Measurements from ENCODE around the gene LY6G5C. TPM values are rescaled to one million over a fixed set of nuclear protein-coding genes. Genes with fewer than 3 reads are reported as not detected.

Gene LY6G5C
- total and polyA plus RNA-seq, 4 donors: 0.40 to 13.1 (median 5.9) TPM

DNA sequence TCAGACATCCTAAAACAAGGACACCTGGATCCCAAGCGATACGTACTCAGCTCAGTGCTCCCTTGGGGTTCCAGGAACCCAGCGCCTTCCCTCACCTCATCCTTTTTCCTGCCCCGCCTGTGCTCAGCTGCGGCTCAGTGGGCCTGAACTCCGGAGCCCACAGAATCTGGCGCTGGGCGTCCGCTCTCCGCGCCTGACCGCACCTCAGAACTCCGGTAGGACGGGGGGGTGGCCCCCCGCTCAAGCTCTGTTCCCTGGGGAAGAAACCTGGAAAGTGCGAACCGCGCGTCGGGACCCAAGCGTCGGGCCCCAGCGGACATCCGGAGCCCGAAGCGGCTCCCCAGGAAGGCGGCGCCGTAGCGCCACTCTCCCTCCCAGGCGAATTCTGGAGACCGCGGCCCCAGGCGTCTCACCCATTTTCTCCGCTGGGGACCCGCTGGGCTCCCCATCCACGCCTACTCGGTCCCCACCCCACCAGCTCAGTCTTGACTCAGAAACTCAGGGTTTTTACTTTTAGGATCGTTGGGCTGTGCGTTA lies 336 bp upstream of the LY6G5C start:
- peak overlapping the region; percentile 66 for H3K4me3 ChIP-seq (ENCODE audit: low read depth, low read length)
- DNase-seq (ENCODE audit: low read depth in 4 of 6, low spot score in 6 of 6): peak in 2 of 6 donors; percentile 30 to 61
- no peaks in the 10 kb centered on the region for H3K9me3 ChIP-seq (ENCODE audit: control insufficient read depth, insufficient read depth, low read length)
- H3K27ac ChIP-seq (ENCODE audit: low read depth, low read length): peak overlapping the region; percentile 86
- WGBS (ENCODE audit: insufficient coverage): 2% methylated on average over 36 of the region's 40 CpGs
- H3K27me3 ChIP-seq (ENCODE audit: control insufficient read depth, insufficient read depth, low read length): no peaks in the 10 kb centered on the region
- peaks cover 39% of the 10 kb centered on the region for H3K4me1 ChIP-seq (ENCODE audit: control insufficient read depth, insufficient read depth, low read length)
- peaks cover 23% of the 10 kb centered on the region for H3K36me3 ChIP-seq (ENCODE audit: control insufficient read depth, insufficient read depth, low read length)

DNA sequence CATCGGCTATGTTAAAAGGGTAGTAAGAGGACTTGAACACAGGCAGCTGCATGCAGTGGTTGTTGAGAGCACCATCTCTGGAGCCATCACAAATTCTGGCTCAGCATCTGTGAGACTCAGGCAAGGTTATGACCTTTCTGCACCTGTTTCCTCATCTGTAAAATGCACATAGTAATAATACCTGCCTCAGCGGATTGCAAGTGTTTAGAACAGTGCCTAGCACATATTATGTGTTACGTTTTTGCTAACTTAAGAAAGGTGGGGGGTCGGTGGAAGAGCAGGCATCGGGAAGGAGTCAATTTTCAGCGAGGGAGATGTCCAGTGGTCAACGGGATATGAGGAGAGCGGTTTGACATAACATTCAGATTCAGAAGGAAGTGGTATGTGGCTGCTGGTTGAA lies 2.9 kb downstream of the LY6G5C start:
- H3K36me3 ChIP-seq (ENCODE audit: control insufficient read depth, insufficient read depth, low read length): peaks cover 15% of the 10 kb centered on the region
- no peaks in the 10 kb centered on the region for H3K27me3 ChIP-seq (ENCODE audit: control insufficient read depth, insufficient read depth, low read length)
- no peak for DNase-seq (ENCODE audit: low read depth in 4 of 6, low spot score in 6 of 6)
- no peak overlapping the region for H3K27ac ChIP-seq (ENCODE audit: low read depth, low read length)
- WGBS (ENCODE audit: insufficient coverage): 74% methylated on average over 7 of the region's 8 CpGs
- H3K4me1 ChIP-seq (ENCODE audit: control insufficient read depth, insufficient read depth, low read length): peaks cover 29% of the 10 kb centered on the region
- no peaks in the 10 kb centered on the region for H3K9me3 ChIP-seq (ENCODE audit: control insufficient read depth, insufficient read depth, low read length)
- H3K4me3 ChIP-seq (ENCODE audit: low read depth, low read length): no peak overlapping the region

DNA sequence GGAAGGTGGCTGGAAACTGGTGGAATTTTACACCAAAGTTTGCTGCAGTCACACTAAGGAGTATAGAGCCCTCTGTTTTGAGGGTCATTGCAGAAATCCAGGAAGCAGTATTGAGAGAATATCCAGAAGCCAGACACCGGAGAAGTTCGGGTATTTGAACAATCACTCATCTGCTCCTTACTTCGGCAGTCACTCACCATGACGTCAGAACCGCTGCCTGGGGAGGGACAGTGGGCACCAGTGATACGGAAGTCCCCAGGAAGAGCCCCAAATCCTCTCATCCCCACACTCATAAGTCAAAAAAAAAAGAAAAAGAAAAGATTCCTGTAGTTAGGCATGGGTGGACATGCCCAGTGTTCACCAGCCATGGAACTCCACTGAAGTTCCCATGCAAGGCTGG lies 4.0 kb downstream of the LY6G5C start:
- H3K36me3 ChIP-seq (ENCODE audit: control insufficient read depth, insufficient read depth, low read length): peaks cover 26% of the 10 kb centered on the region
- H3K4me1 ChIP-seq (ENCODE audit: control insufficient read depth, insufficient read depth, low read length): peaks cover 18% of the 10 kb centered on the region
- no peaks in the 10 kb centered on the region for H3K9me3 ChIP-seq (ENCODE audit: control insufficient read depth, insufficient read depth, low read length)
- no peak overlapping the region for H3K4me3 ChIP-seq (ENCODE audit: low read depth, low read length)
- 77% methylated on average over 3 of the region's 6 CpGs for WGBS (ENCODE audit: insufficient coverage)
- no peak for DNase-seq (ENCODE audit: low read depth in 4 of 6, low spot score in 6 of 6)
- H3K27me3 ChIP-seq (ENCODE audit: control insufficient read depth, insufficient read depth, low read length): no peaks in the 10 kb centered on the region
- no peak overlapping the region for H3K27ac ChIP-seq (ENCODE audit: low read depth, low read length)

DNA sequence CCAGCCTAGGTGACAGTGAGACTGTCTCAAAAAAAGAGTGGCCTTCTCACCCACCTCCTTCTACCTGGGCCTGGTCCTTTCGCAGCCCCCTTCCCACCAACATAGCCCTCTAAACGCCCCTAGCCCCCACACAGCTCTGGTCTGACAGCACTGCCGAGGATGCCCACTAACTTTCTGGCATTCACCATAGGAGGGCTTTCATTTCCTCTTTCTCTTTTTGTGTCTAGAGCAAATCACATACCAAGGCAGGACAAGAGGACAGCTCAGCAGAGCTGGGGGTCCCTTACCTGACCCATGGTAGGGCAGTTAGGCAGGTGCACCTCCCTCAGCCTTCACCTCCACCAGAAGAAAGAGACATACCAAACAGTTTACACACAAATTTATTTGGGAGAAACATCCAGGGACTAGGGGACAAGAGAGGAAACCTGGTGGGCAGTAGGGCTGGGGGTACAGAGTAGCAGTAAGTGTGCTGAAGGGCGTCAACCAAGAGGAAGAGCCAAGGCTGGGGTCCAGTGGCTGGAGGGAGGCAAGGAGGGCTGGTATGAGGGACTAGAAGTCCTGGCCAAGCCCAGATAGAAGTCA lies 4.5 kb downstream of the LY6G5C start:
- DNase-seq (ENCODE audit: low read depth in 4 of 6, low spot score in 6 of 6): no peak
- WGBS (ENCODE audit: insufficient coverage): 72% methylated on average over 4 of the region's 4 CpGs
- Histone ChIP-seq H3K27me3 (ENCODE audit: control insufficient read depth, insufficient read depth, low read length) (no peaks in the 10 kb centered on the region), H3K36me3 (ENCODE audit: control insufficient read depth, insufficient read depth, low read length) (peaks cover 31% of the 10 kb centered on the region), H3K9me3 (ENCODE audit: control insufficient read depth, insufficient read depth, low read length) (no peaks in the 10 kb centered on the region), H3K4me1 (ENCODE audit: control insufficient read depth, insufficient read depth, low read length) (peaks cover 14% of the 10 kb centered on the region), H3K4me3 (ENCODE audit: low read depth, low read length) (no peak overlapping the region), H3K27ac (ENCODE audit: low read depth, low read length) (no peak overlapping the region)

DNA sequence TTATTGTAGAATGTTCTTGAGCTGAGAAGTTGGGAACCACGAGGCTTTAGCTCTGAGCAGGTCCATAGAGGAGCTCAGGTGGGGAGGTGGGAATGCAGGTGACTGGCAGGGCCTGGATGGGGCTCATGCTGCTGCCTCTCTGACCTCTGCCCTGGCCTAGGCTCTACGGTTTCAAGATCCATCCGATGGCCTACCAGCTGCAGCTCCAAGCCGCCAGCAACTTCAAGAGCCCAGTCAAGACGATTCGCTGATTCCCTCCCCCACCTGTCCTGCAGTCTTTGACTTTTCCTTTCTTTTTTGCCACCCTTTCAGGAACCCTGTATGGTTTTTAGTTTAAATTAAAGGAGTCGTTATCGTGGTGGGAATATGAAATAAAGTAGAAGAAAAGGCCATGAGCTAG lies 11.2 kb downstream of the LY6G5C start, which contains the start of gene LY6G5B:
Gene LY6G5B, plus strand, starts transcription at position 301 of the 400 bp plus-strand sequence. CDS start 975 bp downstream, outside the sequence.
- DNase-seq (ENCODE audit: low read depth in 4 of 6, low spot score in 6 of 6): no peak
- Histone ChIP-seq H3K36me3 (ENCODE audit: control insufficient read depth, insufficient read depth, low read length) (peaks cover 70% of the 10 kb centered on the region), H3K27me3 (ENCODE audit: control insufficient read depth, insufficient read depth, low read length) (no peaks in the 10 kb centered on the region), H3K4me1 (ENCODE audit: control insufficient read depth, insufficient read depth, low read length) (peaks cover 14% of the 10 kb centered on the region), H3K4me3 (ENCODE audit: low read depth, low read length) (no peak within 1 kb of the TSS), H3K27ac (ENCODE audit: low read depth, low read length) (no peak within 1 kb of the TSS), H3K9me3 (ENCODE audit: control insufficient read depth, insufficient read depth, low read length) (no peaks in the 10 kb centered on the region)
- WGBS (ENCODE audit: insufficient coverage): 91% methylated on average over 5 of the region's 8 CpGs

DNA sequence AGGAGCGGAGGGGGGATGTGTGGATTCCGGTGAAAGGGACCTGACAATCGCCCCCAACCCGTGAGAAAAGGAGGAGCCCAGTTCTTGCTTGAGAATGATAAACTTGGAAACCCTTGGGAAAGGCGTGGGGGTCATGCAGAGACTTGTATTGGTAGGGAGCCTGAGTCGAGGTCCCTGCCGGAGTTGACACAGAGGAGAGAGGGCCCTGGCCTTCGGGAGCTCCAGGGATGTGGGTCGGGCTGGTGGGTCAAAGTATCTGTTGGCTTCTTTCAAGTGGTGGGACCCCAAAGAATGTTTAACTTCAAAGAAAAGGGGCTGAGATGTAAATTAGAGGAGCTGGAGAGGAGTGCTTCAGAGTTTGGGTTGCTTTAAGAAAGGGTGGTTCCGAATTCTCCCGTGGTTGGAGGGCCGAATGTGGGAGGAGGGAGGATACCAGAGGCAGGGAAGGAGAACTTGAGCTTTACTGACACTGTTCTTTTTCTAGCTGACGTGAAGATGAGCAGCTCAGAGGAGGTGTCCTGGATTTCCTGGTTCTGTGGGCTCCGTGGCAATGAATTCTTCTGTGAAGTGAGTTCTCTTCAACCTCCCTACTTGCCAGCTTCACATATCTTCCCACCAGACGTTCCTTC lies 14.4 kb downstream of the LY6G5C start:
- DNase-seq (ENCODE audit: low read depth in 4 of 6, low spot score in 6 of 6): no peak
- peaks cover 62% of the 10 kb centered on the region for H3K36me3 ChIP-seq (ENCODE audit: control insufficient read depth, insufficient read depth, low read length)
- no peaks in the 10 kb centered on the region for H3K27me3 ChIP-seq (ENCODE audit: control insufficient read depth, insufficient read depth, low read length)
- peak overlapping the region; percentile 93 for H3K4me3 ChIP-seq (ENCODE audit: low read depth, low read length)
- H3K27ac ChIP-seq (ENCODE audit: low read depth, low read length): peak overlapping the region; percentile 70
- H3K9me3 ChIP-seq (ENCODE audit: control insufficient read depth, insufficient read depth, low read length): no peaks in the 10 kb centered on the region
- 12% methylated on average over 14 of the region's 15 CpGs for WGBS (ENCODE audit: insufficient coverage)
- peaks cover 35% of the 10 kb centered on the region for H3K4me1 ChIP-seq (ENCODE audit: control insufficient read depth, insufficient read depth, low read length)

DNA sequence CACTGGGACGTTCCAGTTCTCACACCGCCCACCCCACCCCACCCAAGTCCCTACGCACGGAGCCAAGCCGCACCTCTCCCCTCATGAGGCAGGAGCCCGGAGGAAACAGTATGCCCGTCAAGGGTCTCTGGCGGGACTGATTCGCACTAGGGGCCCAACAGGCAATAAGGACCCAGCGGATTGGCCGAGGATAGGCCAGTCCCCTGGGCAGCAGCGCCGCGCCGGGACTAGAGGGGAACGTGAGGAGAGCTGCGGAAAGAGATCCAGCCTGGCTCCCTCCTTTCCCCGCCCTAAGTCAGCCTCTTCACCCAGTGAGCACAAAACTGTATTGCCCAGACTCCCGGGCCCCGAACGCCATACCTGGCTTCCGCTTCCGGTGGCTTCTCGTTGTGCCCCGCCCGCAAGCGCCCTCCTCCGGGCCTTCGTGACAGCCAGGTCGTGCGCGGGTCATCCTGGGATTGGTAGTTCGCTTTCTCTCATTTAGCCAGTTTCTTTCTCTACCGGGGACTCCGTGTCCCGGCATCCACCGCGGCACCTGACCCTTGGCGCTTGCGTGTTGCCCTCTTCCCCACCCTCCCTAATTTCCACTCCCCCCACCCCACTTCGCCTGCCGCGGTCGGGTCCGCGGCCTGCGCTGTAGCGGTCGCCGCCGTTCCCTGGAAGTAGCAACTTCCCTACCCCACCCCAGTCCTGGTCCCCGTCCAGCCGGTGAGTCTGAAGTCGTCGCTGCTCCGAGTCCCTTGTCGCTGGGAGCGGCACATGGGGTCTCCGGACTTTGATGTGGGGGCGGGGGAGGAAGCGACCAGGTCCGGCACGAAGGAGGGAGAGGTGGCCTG lies 15.1 kb downstream of the LY6G5C start, which contains the start of gene CSNK2B:
Gene CSNK2B, plus strand, starts transcription at position 580 of the 836 bp plus-strand sequence. CDS start 752 bp downstream, outside the sequence.
- H3K27ac ChIP-seq (ENCODE audit: low read depth, low read length): peak within 1 kb of the TSS; percentile 99
- H3K4me1 ChIP-seq (ENCODE audit: control insufficient read depth, insufficient read depth, low read length): peaks cover 43% of the 10 kb centered on the region
- peak within 1 kb of the TSS; percentile 93 for H3K4me3 ChIP-seq (ENCODE audit: low read depth, low read length)
- H3K9me3 ChIP-seq (ENCODE audit: control insufficient read depth, insufficient read depth, low read length): no peaks in the 10 kb centered on the region
- H3K36me3 ChIP-seq (ENCODE audit: control insufficient read depth, insufficient read depth, low read length): peaks cover 57% of the 10 kb centered on the region
- WGBS (ENCODE audit: insufficient coverage): under 1% methylated on average over 57 of the region's 63 CpGs
- peak; percentile 89 to 100 (median 96) for DNase-seq (ENCODE audit: low read depth in 4 of 6, low spot score in 6 of 6)
- H3K27me3 ChIP-seq (ENCODE audit: control insufficient read depth, insufficient read depth, low read length): no peaks in the 10 kb centered on the region

DNA sequence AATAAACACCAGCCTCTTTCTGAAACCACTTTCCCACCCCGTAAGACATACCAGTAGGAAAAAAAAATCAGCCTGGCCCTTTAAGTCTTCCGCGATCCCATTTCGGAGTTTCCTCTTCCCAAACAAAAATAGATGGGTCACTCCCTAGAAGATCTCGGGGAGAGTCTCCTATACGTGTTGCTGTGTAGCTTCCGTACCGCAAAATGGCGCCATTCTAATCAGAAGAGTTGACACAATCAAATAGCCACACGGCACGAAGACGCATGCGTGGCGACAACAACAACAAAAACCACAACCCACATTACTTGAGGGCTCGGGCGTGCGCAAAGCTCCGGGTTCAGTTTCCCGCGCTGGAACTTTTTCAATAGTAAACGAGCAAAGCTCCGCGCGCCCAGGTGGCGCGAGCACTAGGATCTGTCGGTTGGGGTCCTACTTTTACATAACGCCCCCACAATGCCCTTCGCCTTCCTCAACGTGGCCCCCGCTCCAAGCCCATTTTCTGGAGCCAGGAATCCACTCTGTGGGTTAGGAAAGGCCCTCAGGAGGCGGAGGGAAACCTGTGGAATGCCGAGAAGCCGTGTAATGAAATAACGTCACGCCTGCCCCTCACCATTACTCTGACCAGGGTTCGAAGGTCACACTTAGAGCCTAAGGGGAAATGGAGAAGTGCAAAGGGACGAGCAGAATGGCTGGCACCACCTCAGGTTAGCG lies 15.9 kb downstream of the LY6G5C start, which contains the start of gene GPANK1:
Gene GPANK1, minus strand, starts transcription at position 208 of the 711 bp plus-strand sequence. CDS start 519 bp downstream, outside the sequence.
- peaks cover 50% of the 10 kb centered on the region for H3K36me3 ChIP-seq (ENCODE audit: control insufficient read depth, insufficient read depth, low read length)
- no peaks in the 10 kb centered on the region for H3K27me3 ChIP-seq (ENCODE audit: control insufficient read depth, insufficient read depth, low read length)
- peaks cover 46% of the 10 kb centered on the region for H3K4me1 ChIP-seq (ENCODE audit: control insufficient read depth, insufficient read depth, low read length)
- H3K9me3 ChIP-seq (ENCODE audit: control insufficient read depth, insufficient read depth, low read length): no peaks in the 10 kb centered on the region
- peak within 1 kb of the TSS; percentile 99 for H3K27ac ChIP-seq (ENCODE audit: low read depth, low read length)
- DNase-seq (ENCODE audit: low read depth in 4 of 6, low spot score in 6 of 6): peak; percentile 84 to 98 (median 90)
- H3K4me3 ChIP-seq (ENCODE audit: low read depth, low read length): peak within 1 kb of the TSS; percentile 93
- 0% methylated on average over 32 of the region's 39 CpGs for WGBS (ENCODE audit: insufficient coverage)

Data from spinal cord (tissue), 10 donors.